22Rv1 (cell line): ENCODE measurements around the gene UCKL1.

Experiments
- CTCF ChIP-seq: fragments of 450-650 bp; IDR thresholded peaks from 2 replicates; pipeline ENCODE4 v1.5.1; 2017; ENCODE audit warnings: mild to moderate bottlenecking
- ZFX ChIP-seq: fragments of 450-650 bp; IDR thresholded peaks from 2 replicates; pipeline ENCODE4 v1.6.1; 2017; ENCODE audit warnings: antibody characterized with exemption, borderline replicate concordance

DNA sequence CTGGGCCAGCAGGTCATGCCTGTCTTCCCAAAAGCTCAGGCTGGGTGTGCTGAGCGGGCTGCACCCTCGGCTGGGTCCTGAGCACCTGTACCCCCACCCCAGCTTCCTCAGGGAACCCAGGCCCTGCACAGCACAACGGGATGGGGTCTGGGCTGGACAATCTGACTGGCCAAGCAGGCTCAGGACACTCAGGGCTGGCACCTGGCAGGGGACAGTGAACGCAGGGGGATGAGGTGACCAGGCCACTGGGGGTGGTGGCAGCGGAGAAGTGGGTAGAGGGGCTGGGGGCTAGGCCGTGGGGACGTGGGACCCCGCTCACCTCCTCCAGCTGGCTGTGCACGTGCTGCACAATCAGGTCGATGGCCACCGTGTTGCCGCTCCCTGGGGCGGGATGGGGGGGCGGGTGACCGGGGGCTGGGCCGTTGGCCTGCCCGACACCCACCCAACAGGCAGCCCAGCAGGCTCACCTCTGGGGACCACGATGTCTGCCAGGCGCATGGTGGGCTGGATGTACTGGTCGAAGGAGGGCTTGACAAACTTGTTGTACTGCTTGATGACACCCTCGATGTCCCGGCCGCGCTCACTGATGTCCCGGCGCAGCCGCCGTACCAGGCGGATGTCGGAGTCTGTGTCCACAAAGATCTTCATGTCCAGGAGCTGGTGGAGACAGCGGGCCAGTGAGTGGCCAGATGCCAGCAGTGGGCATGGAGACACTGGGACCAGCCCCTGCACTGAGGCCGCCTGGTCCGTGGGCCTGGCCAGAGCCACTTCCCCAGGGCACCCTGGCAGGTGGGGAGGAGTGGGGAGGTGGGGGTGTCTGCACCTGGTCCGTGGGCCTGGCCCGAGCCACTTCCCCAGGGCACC, 11.9 kb downstream of the UCKL1 start:
- no peak for TF ChIP-seq CTCF
- TF ChIP-seq ZFX: no peak
